B cell (primary cell): Measurements from ENCODE around the gene SLC35E3. TPM values are rescaled to one million over a fixed set of nuclear protein-coding genes. Genes with fewer than 3 reads are reported as not detected.

Experiments used
- ATAC-seq: fragments of 200-7000 bp; cut with Tn5 transposase; one replicate; pipeline ENCODE4 v1.10.0; 2021; ENCODE audit warnings: low read depth, mild to moderate bottlenecking, moderate number of reproducible peaks, moderate library complexity
- CTCF ChIA-PET: fragments of 350-600 bp; sonication (Branson Sonifier 250); formaldehyde crosslinking; loops from one replicate; lab custom pipeline; 2021; ENCODE audit warnings: antibody characterized with exemption, inconsistent platforms; lab: Charles Lee
- POLR2A ChIA-PET: fragments of 350-600 bp; sonication (Branson Sonifier 250); formaldehyde crosslinking; loops from one replicate; lab custom pipeline; 2021; ENCODE audit warnings: antibody characterized with exemption; lab: Charles Lee
- DNase-seq: peaks from one replicate; pipeline ENCODE4 v3.0.0; 2013
- H2AFZ ChIP-seq: 2 replicates; pipeline ENCODE4 v1.6.1; 2012; ENCODE audit warnings: mild to moderate bottlenecking, low read depth, low read length; ENCODE audit not compliant: insufficient read depth, poor library complexity, severe bottlenecking
- H3K27ac ChIP-seq, 2 donors: 1 replicate in 1 of 2; 2 replicates in 1 of 2; pipeline ENCODE4 v1.5.1; 2012 to 2013; ENCODE audit warnings: low read length in 2 of 2, mild to moderate bottlenecking in 2 of 2, moderate library complexity in 1 of 2
- H3K27me3 ChIP-seq, 4 experiments: fragments of 200-600 bp in 1 of 4; sonication (generic) in 1 of 4; replicated peaks in 1 of 4; 1 replicate in 2 of 4; 2 replicates in 2 of 4; pipeline versions ENCODE4 v1.6.1 to v1.7.0; 2013 to 2016; ENCODE audit warnings: low read length in 3 of 4, mild to moderate bottlenecking in 2 of 4, mixed read lengths in 1 of 4, moderate library complexity in 1 of 4; ENCODE audit not compliant: insufficient read depth in 4 of 4, control insufficient read depth in 3 of 4; ENCODE audit errors: control extremely low read depth in 1 of 4
- H3K36me3 ChIP-seq, 2 experiments: replicated peaks in 1 of 2; 1 replicate in 1 of 2; 2 replicates in 1 of 2; pipeline versions ENCODE4 v1.6.1 to v1.7.1; 2013; ENCODE audit warnings: low read length in 1 of 2; ENCODE audit not compliant: insufficient read depth in 2 of 2, control insufficient read depth in 1 of 2; ENCODE audit errors: control extremely low read depth in 1 of 2, extremely low read depth in 1 of 2
- H3K4me1 ChIP-seq, 2 donors: fragments of 200-600 bp in 1 of 2; sonication (generic) in 1 of 2; 1 replicate in 1 of 2; 2 replicates in 1 of 2; pipeline versions ENCODE4 v1.5.1 to v1.6.1; 2013 to 2017; ENCODE audit warnings: low read length in 2 of 2; ENCODE audit not compliant: control insufficient read depth in 2 of 2, insufficient read depth in 2 of 2
- H3K4me2 ChIP-seq: replicated peaks from 2 replicates; pipeline ENCODE3; 2012; ENCODE audit warnings: mild to moderate bottlenecking, low read depth, low read length; ENCODE audit not compliant: poor library complexity, severe bottlenecking
- H3K4me3 ChIP-seq, 5 experiments: fragments of 200-600 bp in 1 of 5; sonication (generic) in 1 of 5; 1 replicate in 3 of 5; 2 replicates in 2 of 5; pipeline versions ENCODE4 v1.5.1 to v1.7.0; 2011 to 2016; ENCODE audit warnings: low read length in 4 of 5, mild to moderate bottlenecking in 4 of 5, low read depth in 2 of 5, control low read depth in 1 of 5, moderate library complexity in 1 of 5; ENCODE audit not compliant: insufficient read depth in 1 of 5; ENCODE audit errors: control extremely low read depth in 1 of 5, extremely low read depth in 1 of 5
- H3K79me2 ChIP-seq: fragments of 200-600 bp; sonication (generic); one replicate; pipeline ENCODE4 v1.6.0; 2016; ENCODE audit warnings: low read length; ENCODE audit not compliant: control insufficient read depth, insufficient read depth
- H3K9ac ChIP-seq: fragments of 200-600 bp; sonication (generic); 2 replicates; pipeline ENCODE4 v1.6.1; 2017; ENCODE audit warnings: mild to moderate bottlenecking, low read length, moderate library complexity
- H3K9me3 ChIP-seq, 3 donors: one replicate each; pipeline versions ENCODE4 v1.6.1 to v1.7.1; 2013; ENCODE audit warnings: low read length in 2 of 3; ENCODE audit not compliant: control insufficient read depth in 2 of 3, insufficient read depth in 1 of 3; ENCODE audit errors: control extremely low read depth in 1 of 3
- H4K20me1 ChIP-seq: 2 replicates; pipeline ENCODE4 v1.6.0; 2012; ENCODE audit warnings: mild to moderate bottlenecking, low read length; ENCODE audit not compliant: insufficient read depth, control insufficient read depth, poor library complexity, severe bottlenecking
- H3K27ac Mint-ChIP-seq: one replicate; pipeline ENCODE4 v1.8.0; 2021; ENCODE audit warnings: mixed read lengths
- H3K27me3 Mint-ChIP-seq: one replicate; pipeline ENCODE4 v1.8.0; 2021; ENCODE audit warnings: mixed read lengths
- H3K4me1 Mint-ChIP-seq: one replicate; pipeline ENCODE4 v1.8.0; 2021; ENCODE audit warnings: mixed read lengths
- H3K4me3 Mint-ChIP-seq: one replicate; pipeline ENCODE4 v1.8.0; 2021; ENCODE audit warnings: mixed read lengths
- H3K9me3 Mint-ChIP-seq: one replicate; pipeline ENCODE4 v1.8.0; 2022; ENCODE audit warnings: mixed read lengths; ENCODE audit not compliant: insufficient read depth
- CTCF ChIP-seq: fragments of 200-600 bp; IDR thresholded peaks from one replicate; pipeline ENCODE4 v1.8.0; 2022; ENCODE audit warnings: antibody characterized with exemption, mild to moderate bottlenecking
- EZH2 ChIP-seq: IDR thresholded peaks from 2 replicates; pipeline ENCODE4 v1.6.1; 2012; ENCODE audit warnings: borderline replicate concordance, low read depth, mild to moderate bottlenecking, moderate library complexity, low read length; ENCODE audit not compliant: insufficient read depth, poor library complexity, severe bottlenecking
- WGBS: methylation state at CpG from one replicate; pipeline ENCODE4 v1.1.5; 2013; ENCODE audit warnings: missing lambda C conversion rate; ENCODE audit not compliant: insufficient coverage; 5-methylcytosine and 5-hydroxymethylcytosine counted together
- intact Hi-C: fragments of 100-400 bp; cut with micrococcal nuclease; formaldehyde crosslinking; loops from one replicate; pipeline ENCODE4 v1.10.0; 2022
- polyA plus RNA-seq: library from polyadenylated mRNA; depleted of rRNA; stranded (reverse); fragments of >200 nt; gene quantifications from 2 replicates; pipeline ENCODE4 v1.2.3, GENCODE V29; 2012
- total RNA-seq, 2 donors: library from RNA; stranded (reverse); fragments of 120-200 nt in 1 of 2; gene quantifications; 1 replicate in 1 of 2; 2 replicates in 1 of 2; pipeline versions ENCODE4 v1.2.3 to v1.2.4, GENCODE V29; 2013 to 2022

Gene SLC35E3
- total and polyA plus RNA-seq, 2 donors (not counting 1 experiment from before 2014, with no cell fraction given): 7.0 to 15.1 TPM

GRCh38 chr12:68821357-68822188 lies 75.6 kb downstream of the SLC35E3 start:
- ChIA-PET POLR2A (no interaction called here), CTCF (interaction anchor here (0.8 to 3.2 kb wide), 2 partner anchors 8 to 75 kb away, joined by 3 to 18 read pairs; no protein-coding TSS in a partner anchor)
- peak overlapping the region; percentile 56 for H3K27ac Mint-ChIP-seq
- Histone ChIP-seq H3K27me3 (no peaks in the 10 kb centered on the region), H4K20me1 (no peaks in the 10 kb centered on the region), H3K4me2 (no peak overlapping the region), H3K27ac (peak overlapping the region in 1 of 2 donors; percentile 47), H3K4me1 (peaks cover 0 to 3% of the 10 kb centered on the region in 2 donors), H3K9ac (no peak overlapping the region), H2AFZ (no peak overlapping the region), H3K9me3 (no peaks in the 10 kb centered on the region), H3K79me2 (peaks cover 17% of the 10 kb centered on the region), H3K36me3 (peaks cover 10 to 71% of the 10 kb centered on the region in 2 experiments), H3K4me3 (no peak overlapping the region)
- H3K9me3 Mint-ChIP-seq: no peaks in the 10 kb centered on the region
- TF ChIP-seq CTCF (no peak), EZH2 (no peak)
- intact Hi-C loops: no loop called here
- H3K4me1 Mint-ChIP-seq: peaks cover 12% of the 10 kb centered on the region
- DNase-seq: no peak
- 100% methylated on average over 3 of the region's 6 CpGs for WGBS
- H3K4me3 Mint-ChIP-seq: no peak overlapping the region
- no peak for ATAC-seq
- no peaks in the 10 kb centered on the region for H3K27me3 Mint-ChIP-seq

GRCh38 chr12:68823696-68824095 lies 77.7 kb downstream of the SLC35E3 start:
- Histone ChIP-seq H3K9ac (no peak overlapping the region), H3K4me1 (peaks cover 0 to 3% of the 10 kb centered on the region in 2 donors), H3K27me3 (no peaks in the 10 kb centered on the region), H2AFZ (no peak overlapping the region), H4K20me1 (no peaks in the 10 kb centered on the region), H3K4me2 (no peak overlapping the region), H3K4me3 (no peak overlapping the region), H3K27ac (no peak overlapping the region), H3K9me3 (no peaks in the 10 kb centered on the region), H3K36me3 (peaks cover 7 to 62% of the 10 kb centered on the region in 2 experiments), H3K79me2 (peaks cover 15% of the 10 kb centered on the region)
- no peak for DNase-seq
- Mint-ChIP-seq H3K4me1 (peaks cover 12% of the 10 kb centered on the region), H3K4me3 (no peak overlapping the region), H3K9me3 (no peaks in the 10 kb centered on the region), H3K27me3 (no peaks in the 10 kb centered on the region), H3K27ac (no peak overlapping the region)
- intact Hi-C loops: no loop called here
- ATAC-seq: no peak
- TF ChIP-seq CTCF (no peak), EZH2 (no peak)
- CTCF ChIA-PET: interaction anchor here (0.8 kb wide), 1 partner anchor 246 kb away, joined by 3 read pairs; no protein-coding TSS in a partner anchor
- POLR2A ChIA-PET: no interaction called here
- WGBS: 92% methylated on average over 2 of the region's 3 CpGs
